GM10266 (cell line): ENCODE measurements around the gene IL17F.

Source experiments
- DNase-seq: peaks from one replicate; pipeline ENCODE4 v3.0.0; 2012; ENCODE audit errors: extremely low spot score
- CTCF ChIP-seq: IDR thresholded peaks from 2 replicates; pipeline ENCODE4 v1.5.1; 2012; ENCODE audit warnings: mild to moderate bottlenecking, low read depth; ENCODE audit not compliant: control insufficient read depth, insufficient read depth; ENCODE audit errors: missing control alignments

IL17F gene

DNA sequence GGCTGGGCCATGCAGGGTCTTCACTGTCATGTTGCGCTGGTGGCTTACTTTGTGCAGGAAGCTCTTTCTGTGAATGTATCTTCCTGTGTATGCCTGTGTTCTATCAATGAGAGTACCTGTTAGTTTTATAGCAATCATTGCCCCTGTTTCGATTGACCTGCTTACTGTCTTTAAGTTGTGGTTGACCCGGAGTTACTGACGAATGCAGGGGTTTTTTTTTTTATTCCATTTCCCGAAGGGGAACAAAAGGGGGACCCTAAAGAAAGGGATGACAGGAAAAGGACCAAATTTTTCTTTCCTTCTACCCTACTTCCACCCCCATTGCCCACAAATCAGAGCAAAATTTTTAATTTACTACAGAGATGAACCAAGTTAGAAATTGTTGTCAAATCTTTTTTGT lies at the start of gene IL17F:
TSS of gene IL17F (minus strand) at position 101 of the 400 bp plus-strand sequence. CDS start at position 30, 71 bp downstream.
- no peak for TF ChIP-seq CTCF
- no peak for DNase-seq

DNA sequence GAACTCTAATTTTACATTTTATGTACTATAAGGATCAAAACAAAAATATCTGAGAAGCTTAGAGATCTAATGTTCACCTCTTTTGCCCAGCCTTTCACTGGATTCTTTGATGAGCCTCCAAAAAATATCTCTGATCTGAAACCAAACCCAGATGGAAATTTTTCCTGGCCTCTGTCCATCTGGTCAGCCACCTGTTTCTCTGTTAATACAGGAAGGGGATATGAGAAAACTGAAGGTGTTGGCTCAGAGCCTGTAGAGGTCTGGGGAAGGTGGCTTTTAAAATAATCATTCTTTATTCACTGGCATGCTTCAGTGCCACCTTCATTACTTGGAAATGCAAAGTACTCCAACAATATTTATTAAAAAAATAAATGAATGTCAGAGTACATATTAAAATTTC lies 48.8 kb upstream of the IL17F start:
- no peak for DNase-seq

GRCh38 chr6:52288841-52289240 lies 44.5 kb upstream of the IL17F start:
- no peak for DNase-seq
- no peak for TF ChIP-seq CTCF

More for the DNA sequence above, 48.8 kb upstream of the IL17F start:
- no peak for TF ChIP-seq CTCF

DNA sequence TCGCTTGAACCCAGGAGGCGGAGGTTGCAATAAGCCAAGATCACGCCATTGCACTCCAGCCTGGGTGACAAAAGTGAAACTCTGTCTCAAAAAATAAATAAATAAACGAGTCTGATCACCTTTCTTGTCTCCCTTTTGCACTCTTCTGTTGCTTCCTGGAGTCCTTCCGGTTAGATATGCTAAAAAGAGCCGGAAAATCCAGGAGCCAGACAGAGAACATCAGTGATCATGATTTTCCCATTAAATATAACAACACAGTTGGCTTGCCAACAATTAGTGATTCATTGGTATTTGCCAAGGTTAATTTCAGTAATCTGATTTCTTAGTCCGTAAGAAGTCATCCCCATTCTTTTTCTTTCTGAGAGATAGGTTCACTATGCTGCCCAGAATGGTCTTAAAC lies 43.9 kb upstream of the IL17F start:
- no peak for TF ChIP-seq CTCF
- DNase-seq, result no peak

DNA sequence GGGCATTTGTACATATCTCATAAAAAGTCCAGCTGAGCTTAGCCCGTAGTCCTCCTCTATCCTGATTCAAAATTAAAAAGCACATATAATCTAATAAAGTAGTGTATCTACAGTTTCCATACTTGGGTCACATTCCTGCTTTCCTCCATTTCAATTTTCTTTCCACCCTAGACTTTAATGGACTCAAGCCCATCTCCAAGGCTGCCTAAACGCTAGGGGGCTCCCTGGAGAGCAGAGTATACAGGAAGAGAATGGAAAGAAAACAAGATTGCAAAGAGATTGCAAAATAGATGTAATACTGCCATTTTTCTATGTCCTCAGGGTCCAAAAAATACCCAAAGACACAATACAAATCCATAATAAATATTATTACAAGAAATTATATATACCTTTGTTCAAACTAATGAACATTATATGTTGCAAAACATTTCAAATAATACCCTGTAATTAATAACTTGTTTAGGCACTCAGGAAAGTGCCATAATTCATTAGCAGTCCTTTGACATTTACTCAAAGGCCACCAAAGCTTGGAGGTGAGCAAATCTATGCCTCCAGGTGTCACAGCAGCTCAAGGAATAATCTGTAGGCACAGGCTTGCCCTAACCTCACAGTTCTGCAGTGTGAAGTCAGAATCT lies 42.6 kb upstream of the IL17F start:
- peak; percentile 68 for TF ChIP-seq CTCF
- peak; percentile 41 for DNase-seq

GRCh38 chr6:52285177-52286068 lies 41.1 kb upstream of the IL17F start:
- no peak for TF ChIP-seq CTCF
- no peak for DNase-seq
